GM19099 (cell line): Measurements from ENCODE around the gene PDE9A.

Source experiments
- POLR2A ChIP-seq: IDR thresholded peaks from 3 replicates; pipeline ENCODE4 v1.6.1; 2011; ENCODE audit warnings: low read depth; ENCODE audit not compliant: insufficient read length; ENCODE audit errors: extremely low read depth

PDE9A gene

GRCh38 chr21:42619841-42620240 lies 33.6 kb upstream of the PDE9A start:
- TF ChIP-seq POLR2A: no peak

GRCh38 chr21:42621166-42621818 lies 32.1 kb upstream of the PDE9A start:
- no peak for TF ChIP-seq POLR2A

- no peak for TF ChIP-seq POLR2A
These were observed 31.6 kb upstream of the PDE9A start for GRCh38 chr21:42621819-42622177.

GRCh38 chr21:42622284-42622683 lies 31.1 kb upstream of the PDE9A start:
- no peak for TF ChIP-seq POLR2A

GRCh38 chr21:42623694-42624093 lies 29.7 kb upstream of the PDE9A start:
- no peak for TF ChIP-seq POLR2A

- no peak for TF ChIP-seq POLR2A
These were observed 29.2 kb upstream of the PDE9A start for GRCh38 chr21:42624095-42624790.

GRCh38 chr21:42624936-42625335 lies 28.5 kb upstream of the PDE9A start:
- TF ChIP-seq POLR2A: no peak

- TF ChIP-seq POLR2A: no peak
These were observed 27.2 kb upstream of the PDE9A start for GRCh38 chr21:42626171-42626570.

- TF ChIP-seq POLR2A: no peak
These were observed 25.7 kb upstream of the PDE9A start for GRCh38 chr21:42627527-42628289.

GRCh38 chr21:42629933-42630589 lies 23.4 kb upstream of the PDE9A start:
- no peak for TF ChIP-seq POLR2A

GRCh38 chr21:42630626-42631025 lies 22.8 kb upstream of the PDE9A start:
- TF ChIP-seq POLR2A: no peak

- no peak for TF ChIP-seq POLR2A
These were observed 22.3 kb upstream of the PDE9A start for GRCh38 chr21:42631142-42631541.

GRCh38 chr21:42632336-42632751 lies 21.1 kb upstream of the PDE9A start:
- no peak for TF ChIP-seq POLR2A

GRCh38 chr21:42632771-42633690 lies 20.4 kb upstream of the PDE9A start:
- no peak for TF ChIP-seq POLR2A
